SK-MEL-5 (cell line): ENCODE results near the gene RABL6. TPM values are rescaled to one million over a fixed set of nuclear protein-coding genes. Genes with fewer than 3 reads are reported as not detected.
A peak's percentile ranks its signal among the peaks of the same experiment; 100 is the strongest.
"Not testable (repeated sequence)": the region's sequence is repeated elsewhere in the genome, so short reads cannot be mapped to it uniquely, and the experiment has no call there.

Source experiments
- DNase-seq: peaks from one replicate; pipeline ENCODE4 v3.0.0-alpha.2; 2016; ENCODE audit warnings: low read depth, low spot score
- in situ Hi-C: cut with HindIII; loops from 2 replicates; pipeline ENCODE4 v1.10.0; 2016; ENCODE audit warnings: low sequenced_read_pairs, high pct_unique_total_duplicates, low pct_unique_long_range_greater_than_20kb
- total RNA-seq: library from RNA; depleted of rRNA; stranded (reverse); fragments of >200 nt; shearing (Covaris generic); gene quantifications from 2 replicates; pipeline ENCODE4 v1.2.3, GENCODE V29; 2014

The RABL6 gene
- total RNA-seq, 1 experiment from 2014 or later, result 57.4 TPM

DNA sequence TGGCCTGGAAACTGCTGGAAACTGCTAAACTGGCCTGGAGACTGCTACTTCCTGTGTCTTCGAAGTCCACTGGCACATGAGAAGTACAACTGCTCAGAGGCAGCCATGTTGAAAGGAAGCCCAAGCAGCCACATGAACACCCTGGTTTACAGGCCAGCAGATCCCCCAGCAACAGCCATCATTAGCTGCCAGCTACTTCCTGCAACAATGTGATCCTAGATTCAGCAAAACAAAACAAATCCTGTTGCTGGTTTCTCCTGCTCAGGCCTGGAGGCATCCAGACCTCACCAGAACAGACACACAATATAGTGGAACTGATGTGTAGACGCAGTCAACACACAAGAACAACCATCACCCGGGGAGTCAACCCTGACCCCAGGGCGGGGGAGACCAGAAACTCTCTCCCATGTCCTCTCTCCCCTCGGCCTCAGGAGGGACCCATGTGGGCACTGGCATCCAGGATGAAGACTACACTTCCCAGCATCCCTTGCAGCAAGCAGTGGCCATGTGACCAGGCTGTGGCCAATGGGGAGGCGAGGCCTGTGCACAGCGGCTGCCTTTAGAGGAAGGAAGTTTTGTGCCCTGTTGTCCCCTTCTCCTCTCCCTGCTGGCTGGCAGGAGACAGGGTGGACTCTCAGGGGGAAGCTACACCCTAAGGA is 34.2 kb upstream of the RABL6 start:
- in situ Hi-C loops, result no loop called here

DNA sequence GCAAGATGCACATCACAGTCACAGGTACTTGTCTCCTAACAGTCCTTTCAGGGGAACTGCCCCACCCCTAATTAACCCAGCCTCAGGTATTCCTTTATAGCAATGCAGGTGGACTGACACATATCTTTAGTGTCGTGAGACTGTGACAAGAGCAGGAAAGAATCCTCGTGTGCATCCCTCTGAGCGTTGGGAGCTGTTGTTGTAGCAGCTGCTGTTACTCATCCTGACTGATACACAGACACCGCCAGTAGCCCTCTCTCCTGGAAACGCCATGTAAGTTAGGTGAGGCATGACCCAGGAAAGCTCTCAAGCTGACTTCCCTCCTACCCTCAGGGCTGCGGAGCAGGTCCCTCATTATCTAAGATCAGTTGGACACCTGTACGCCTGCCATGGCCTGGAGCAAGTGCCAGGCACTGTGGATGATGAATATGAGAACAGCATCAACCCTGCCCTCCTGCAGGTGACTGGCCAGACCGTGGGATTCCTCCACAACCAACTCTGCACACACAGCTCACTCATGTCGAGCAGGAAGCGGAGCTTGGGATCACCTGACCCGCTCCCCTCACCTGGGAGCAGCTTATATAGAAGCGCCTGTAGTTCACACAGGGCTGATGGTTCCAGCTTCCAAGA is 33.2 kb upstream of the RABL6 start:
- in situ Hi-C loops, result no loop called here

More for the DNA sequence above, 34.2 kb upstream of the RABL6 start:
- DNase-seq, result peak; percentile 57

DNA sequence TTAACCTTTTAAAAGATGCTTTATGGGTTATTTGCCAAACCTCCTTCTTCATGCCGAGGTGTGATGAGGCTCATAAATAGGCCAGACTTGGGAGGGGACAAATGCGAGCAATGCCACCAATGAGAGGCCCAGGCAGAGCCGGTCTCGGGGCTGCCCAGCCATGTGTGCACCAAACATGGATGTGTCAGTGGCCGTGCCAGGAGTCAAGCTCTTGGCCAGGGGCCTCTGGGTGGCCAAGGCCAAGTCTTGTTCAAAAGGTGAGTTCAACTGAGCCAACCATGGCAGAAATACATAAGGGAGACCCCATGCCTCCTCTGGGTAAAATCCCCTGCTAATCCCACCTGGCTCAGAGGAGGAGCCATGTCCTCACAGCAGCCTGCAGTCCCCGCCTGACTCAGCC is 32.6 kb upstream of the RABL6 start:
- no peak for DNase-seq
- in situ Hi-C loops, result no loop called here

More for the DNA sequence above, 33.2 kb upstream of the RABL6 start:
- DNase-seq, result no peak

DNA sequence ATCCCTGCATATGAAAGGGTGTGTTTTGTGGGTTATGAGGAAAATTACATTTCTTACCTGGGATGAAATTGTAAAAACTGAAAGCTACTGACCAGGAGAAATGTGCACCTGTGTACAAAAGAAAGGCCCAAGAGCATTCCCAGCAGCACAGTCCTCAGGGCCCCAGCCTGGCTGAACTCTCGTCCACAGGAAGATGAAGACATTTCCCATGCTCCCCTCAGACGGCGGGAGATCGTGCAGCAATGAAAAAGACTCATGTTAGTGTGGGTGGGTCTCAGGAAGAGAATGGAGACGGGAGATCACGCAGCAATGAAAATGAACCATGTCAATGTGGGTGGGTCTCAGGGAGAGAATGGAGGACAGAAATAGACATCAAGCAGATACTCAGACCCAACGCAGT is 30.8 kb upstream of the RABL6 start:
- in situ Hi-C loops, result no loop called here

DNA sequence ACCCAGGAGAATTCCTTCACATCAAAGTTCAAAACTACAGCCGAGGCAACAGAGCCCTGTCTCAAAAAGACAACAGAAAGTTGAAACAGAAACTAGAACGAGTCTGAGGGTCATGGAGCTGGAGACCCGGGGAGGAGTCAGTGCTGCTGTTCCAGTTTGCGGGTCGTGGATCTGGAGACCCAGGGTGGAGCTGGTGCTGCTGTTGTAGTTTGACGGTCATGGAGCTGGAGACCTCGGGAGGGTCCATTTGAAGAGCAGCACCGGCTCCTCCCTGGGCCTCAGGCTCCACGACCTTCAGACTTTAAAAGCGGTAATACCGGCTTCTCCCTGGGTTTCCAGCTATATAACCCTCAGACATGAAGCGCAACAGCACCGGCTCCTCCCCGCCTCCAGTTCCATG is 30.4 kb upstream of the RABL6 start:
- DNase-seq, result no peak
- in situ Hi-C loops, result no loop called here

More for the DNA sequence above, 30.8 kb upstream of the RABL6 start:
- no peak for DNase-seq

DNA sequence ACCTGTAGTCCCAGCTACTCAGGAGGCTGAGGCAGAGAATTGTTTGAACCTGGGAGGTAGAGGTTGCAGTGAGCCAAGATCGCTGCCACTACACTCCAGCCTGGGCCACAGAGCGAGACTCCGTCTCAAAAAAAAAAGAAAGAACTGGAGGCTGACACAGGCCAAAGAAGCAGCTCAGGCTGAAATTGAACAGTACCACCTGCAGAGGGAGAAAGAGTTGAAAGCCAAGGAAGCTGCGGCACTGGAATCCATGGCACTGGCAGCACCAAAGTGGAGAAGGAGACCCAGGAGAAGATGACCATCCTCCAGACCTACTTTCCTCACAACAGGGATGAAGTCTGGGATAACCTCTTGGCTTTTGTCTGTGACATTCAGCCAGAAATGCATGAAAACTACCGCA is 27.9 kb upstream of the RABL6 start:
- DNase-seq, result no peak
- in situ Hi-C loops, result no loop called here

DNA sequence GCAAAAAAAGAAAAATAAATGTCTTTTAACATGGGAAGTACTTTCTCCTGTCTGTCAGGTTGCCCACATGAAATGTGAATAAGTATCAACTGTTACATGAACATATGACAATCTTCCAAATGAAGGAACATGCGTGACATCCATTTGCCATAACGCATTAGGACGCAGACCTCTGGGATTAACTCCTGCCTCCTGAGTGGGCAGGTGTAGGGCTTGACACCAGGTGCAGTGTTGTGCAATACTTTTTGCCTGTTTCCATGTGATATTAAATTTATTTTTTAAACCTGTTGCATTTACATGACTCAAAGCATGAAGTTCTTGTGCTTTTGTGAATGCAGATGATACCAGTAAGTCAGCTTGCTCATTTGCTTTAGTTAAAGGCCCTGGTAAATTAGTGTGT is 25.3 kb upstream of the RABL6 start:
- in situ Hi-C loops, result no loop called here

DNA sequence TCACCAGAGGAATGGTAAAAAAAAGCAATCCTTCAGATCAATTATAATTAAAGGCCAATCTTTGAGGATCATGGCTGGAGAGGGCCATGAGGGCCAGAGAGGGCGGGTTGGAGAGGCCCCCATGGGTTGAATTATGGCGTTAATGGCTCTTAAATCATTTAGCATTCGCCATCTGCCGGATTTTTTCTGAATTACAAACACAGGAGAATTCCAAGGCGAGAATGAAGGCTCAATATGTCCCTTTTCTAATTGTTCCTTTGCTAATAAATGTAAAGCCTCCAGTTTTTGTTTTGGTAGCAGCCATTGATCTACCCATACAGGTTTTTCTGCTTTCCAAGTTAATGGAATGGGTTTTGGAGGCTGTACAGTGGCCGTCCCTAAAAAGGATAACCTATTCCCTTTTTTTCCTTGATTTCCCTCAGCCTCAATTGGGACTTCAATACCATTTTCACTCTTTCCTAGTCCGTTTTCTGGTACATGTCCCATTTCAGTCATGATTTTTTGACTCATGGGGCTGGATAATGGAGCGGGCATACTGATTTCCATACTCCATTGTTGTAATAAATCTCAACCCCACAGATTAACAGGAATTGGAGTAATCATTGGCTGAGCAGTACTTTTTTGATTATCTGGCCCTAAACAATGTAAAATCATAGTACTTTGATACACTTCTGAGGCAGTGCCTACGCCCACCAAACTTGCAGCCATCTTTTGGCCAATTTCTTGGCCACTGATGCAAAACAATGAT is 23.3 kb upstream of the RABL6 start:
- in situ Hi-C loops, result no loop called here
- peak; percentile 71 for DNase-seq

More for the DNA sequence above, 25.3 kb upstream of the RABL6 start:
- DNase-seq, result no peak

DNA sequence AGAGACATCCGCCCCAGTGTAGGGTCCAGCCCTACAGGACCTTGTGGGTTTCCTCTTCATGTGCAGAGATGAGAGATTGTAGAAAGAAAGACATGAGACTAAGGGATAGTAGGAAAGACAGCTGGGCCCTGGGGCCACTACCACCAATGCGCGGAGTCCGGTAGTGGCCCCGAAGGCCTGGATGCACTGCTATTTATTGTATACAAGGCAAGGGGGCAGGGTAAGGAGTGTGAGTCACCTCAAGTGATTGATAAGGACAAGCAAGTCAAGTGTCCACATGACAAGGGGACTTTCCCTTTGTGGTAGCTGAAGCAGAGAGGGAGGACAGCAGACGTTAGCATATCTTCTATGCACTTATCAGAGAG is 22.8 kb upstream of the RABL6 start:
- in situ Hi-C loops, result no loop called here
- no peak for DNase-seq

DNA sequence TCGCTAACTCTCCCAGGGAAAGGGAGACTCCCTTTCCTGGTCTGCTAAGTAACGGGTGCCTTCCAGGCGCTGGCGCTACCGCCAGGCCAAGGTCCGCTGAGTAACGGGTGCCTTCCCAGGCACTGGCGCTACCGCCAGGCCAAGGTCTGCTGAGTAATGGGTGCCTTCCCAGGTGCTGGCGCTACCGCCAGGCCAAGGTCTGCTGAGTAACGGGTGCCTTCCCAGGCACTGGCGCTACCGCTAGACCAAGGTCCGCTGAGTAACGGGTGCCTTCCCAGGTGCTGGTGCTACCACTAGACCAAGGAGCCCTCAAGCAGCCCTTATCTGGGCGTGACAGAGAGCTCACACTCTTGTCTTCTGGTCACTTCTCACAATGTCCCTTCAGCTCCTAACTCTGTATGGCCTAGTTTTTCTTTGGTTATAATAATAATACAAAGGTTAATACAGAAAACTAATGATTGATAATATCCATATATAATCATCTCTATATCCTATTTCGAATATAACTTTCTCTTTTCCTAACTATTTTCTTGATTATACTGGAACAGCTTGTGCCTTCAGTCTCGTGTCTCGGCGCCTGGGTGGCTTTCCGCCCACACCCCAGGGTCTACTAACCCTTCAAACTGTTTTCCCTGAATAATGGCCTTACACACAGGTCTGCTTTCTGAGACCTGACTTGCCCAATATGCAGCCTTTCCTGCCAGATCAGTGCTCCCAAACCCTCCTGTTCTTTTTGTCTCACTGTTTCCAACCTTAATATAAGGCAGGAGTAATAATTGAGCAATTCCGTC is 22.0 kb upstream of the RABL6 start:
- in situ Hi-C loops, DNase-seq: not testable (repeated sequence)

DNA sequence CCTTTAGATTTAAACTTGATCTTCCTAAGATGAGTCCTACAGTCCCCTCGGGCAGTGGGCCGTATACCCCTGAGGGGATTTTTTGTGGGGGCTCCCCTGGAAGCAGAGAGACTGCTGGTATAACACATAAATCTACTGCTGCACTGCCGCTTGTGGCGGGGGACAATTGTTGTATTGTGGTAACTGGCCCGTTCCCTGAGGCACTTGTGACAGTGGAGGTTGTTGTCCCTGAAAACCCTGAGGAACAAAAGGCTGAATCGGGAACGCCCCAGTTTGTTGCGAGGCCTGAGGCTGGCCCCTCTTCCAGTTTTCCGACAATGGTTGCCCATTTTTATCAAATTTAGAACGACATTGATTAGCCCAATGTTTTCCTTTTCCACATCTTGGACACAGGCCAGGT is 21.3 kb upstream of the RABL6 start:
- in situ Hi-C loops, result no loop called here
- no peak for DNase-seq

DNA sequence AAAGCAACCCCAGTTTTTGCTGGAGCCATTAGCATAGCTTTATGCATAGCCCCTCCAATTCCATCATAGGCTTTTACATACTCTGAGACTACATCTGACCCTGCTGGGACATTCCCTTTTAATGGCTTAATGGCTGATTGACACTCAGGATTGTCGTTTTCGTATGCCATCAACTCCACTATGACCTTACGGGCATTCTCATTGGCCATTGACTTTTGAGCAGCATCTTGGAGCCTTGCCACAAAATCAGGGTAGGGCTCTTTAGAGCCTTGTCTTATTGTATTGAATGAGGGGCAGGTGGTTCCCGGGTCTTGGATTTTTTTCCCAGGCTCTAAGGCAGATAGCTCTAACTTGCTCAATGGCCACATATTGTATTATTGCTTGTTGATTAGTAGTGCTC is 20.8 kb upstream of the RABL6 start:
- DNase-seq, in situ Hi-C loops: not testable (repeated sequence)

DNA sequence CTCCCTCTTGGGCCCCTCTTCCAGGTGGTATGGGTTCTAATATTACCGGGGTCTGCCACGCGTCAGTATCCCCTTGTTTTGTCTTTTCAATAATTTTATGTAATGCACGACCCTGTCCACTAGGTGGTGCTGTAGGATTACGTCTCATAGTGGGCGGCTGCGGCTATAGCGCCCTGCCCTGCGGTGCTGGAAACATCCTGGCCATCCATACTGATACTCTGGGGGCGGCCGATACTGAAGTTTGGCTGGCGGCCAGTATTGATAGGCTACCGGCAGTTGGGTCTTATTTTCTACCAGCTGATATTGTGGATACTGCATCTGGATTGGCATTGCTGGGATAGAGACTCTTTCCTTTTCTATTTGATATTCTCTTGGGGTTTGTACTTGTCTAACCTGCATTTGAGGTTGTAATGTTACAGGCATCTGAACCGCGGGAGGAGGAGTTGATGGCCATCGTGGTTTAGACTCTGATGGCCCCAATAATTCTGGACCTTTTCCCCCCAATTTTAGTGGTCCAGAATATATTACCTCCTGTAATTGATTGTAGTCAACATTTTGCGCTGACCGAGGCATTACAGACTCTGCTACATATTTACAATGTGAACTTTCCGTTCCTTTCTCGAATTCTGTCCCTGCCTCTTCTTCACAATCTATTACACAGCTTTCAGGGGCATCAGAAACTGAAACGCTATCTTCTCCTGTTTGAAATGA is 19.9 kb upstream of the RABL6 start:
- in situ Hi-C loops, result no loop called here

DNA sequence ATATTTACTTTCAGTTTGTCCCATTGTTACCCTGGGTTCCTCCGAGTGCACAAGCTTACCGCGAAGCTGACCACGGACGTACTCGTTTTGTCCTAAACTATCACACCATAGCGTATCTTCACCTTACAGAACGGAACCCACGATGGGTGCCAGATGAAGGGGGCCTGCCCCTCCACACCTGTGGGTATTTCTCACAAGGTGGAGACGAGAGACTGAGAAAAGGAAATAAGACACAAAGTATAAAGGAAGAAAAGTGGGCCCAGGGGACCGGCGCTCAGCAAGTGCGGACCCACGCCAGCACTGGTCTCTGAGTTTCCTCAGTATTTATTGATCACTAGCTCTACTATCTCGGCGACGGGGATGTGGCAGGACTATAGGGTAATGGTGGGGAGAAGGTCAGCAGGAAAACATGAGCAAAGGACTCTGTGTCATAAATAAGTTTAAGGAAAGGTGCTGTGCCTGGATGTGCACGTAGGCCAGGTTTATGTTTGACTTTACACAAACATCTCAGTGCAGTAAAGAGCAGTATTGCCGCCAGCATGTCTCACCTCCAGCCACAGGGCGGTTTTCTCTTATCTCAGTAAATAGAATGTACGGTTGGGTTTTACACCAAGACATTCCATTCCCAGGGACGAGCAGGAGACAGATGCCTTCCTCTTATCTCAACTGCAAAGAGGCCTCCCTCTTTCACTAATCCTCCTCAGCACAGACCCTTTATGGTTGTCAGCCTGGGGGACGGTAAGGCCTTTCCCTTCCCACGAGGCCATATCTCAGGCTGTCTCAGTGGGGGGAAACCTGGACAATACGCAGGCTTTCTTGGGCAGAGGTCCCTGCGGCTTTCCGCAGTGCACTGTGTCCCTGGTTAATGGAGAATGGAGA is 18.9 kb upstream of the RABL6 start:
- in situ Hi-C loops, DNase-seq: not testable (repeated sequence)

More for the DNA sequence above, 19.9 kb upstream of the RABL6 start:
- peak; percentile 74 for DNase-seq

DNA sequence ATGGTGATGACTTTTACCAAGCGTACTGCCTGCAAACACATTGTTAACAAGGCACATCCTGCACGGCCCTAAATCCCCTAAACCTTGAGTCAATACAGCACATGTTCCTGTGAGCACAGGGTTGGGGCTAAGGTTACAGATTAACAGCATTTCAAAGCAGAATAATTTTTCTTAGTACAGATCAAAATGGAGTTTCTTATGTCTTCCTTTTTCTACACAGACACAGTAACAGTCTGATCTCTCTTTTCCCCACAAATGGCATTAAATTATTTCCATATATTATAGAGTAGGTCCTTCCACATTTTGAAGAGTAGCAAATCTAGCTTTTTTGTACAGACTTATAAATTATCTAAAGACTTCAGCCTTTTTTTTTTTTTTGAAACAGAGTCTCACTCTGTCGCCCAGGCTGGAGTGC is 18.2 kb upstream of the RABL6 start:
- in situ Hi-C loops, result no loop called here
- no peak for DNase-seq

DNA sequence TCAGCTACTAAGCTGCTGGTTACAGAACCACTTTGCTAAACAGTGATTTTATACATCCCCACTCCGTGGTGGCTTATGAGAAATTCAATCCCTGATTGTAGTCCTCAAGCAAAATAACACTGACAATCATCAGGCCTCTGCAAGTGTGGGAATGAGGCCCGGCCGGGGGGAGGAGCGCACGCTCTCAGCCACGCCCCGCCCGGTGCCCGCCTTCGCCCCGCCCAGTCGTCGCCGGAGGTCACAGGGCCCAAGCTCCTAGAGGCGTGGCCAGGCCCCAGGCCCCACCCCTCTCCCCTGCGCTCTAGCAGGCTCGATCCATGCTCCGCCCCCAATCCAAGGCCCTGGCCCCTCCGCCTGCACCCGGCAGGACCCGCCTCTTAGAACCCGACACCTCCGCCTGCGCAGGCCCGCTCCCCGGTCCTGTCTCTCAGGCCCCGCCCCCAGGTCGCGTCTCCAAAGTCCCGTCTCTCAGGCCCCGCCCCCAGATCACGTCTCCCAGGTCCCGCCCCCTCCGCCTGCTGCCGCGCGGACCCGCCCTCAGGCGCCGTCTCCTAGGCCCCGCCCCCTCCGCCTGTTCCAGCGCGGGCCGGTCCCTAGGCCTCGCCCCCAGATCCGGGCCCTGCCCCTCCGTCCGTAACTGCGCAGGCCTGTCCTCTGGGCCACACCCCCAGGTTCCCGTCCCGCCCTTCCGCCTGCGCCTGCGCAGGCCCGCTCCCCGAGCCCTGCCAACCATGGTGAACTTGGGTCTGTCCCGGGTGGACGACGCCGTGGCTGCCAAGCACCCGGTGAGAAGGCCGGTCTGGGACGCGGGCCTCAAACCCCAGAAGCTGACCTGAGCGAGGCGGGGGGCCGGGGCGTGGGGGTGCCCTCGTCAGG is 16.9 kb upstream of the RABL6 start, which contains the start of gene TMEM141:
Gene TMEM141, plus strand, starts transcription at position 705 of the 876 bp plus-strand sequence. Its CDS starts 27 bp downstream, at position 732.
- in situ Hi-C loops, result no loop called here
- DNase-seq, result peak; percentile 99
